H1 (cell line): Measurements from ENCODE around the gene UBE3B. TPM values are rescaled to one million over a fixed set of nuclear protein-coding genes. Genes with fewer than 3 reads are reported as not detected.

Experiments used
- ATF2 ChIP-seq: IDR thresholded peaks from 2 replicates; pipeline ENCODE4 v1.6.1; 2012; ENCODE audit warnings: low read length, inconsistent platforms
- CHD2 ChIP-seq: IDR thresholded peaks from 2 replicates; pipeline ENCODE4 v1.6.1; 2012; ENCODE audit warnings: low read length, improper control_type of control experiment
- CHD7 ChIP-seq: fragments of 300-600 bp; sonication (generic); IDR thresholded peaks from 2 replicates; pipeline ENCODE4 v1.7.1; 2012; ENCODE audit warnings: low read length, moderate library complexity, mild to moderate bottlenecking, inconsistent platforms; ENCODE audit not compliant: insufficient replicate concordance
- E2F6 ChIP-seq: IDR thresholded peaks from 2 replicates; pipeline ENCODE4 v1.6.1; 2012; ENCODE audit warnings: inconsistent platforms
- FOSL1 ChIP-seq: IDR thresholded peaks from 2 replicates; pipeline ENCODE4 v1.6.1; 2011; ENCODE audit warnings: mild to moderate bottlenecking, low read depth, low read length, moderate library complexity; ENCODE audit not compliant: insufficient read depth
- GABPA ChIP-seq: IDR thresholded peaks from 2 replicates; pipeline ENCODE4 v1.6.1; 2011; ENCODE audit warnings: mild to moderate bottlenecking, low read length, moderate library complexity, borderline replicate concordance; ENCODE audit not compliant: insufficient read depth
- MAFK ChIP-seq: IDR thresholded peaks from 2 replicates; pipeline ENCODE4 v1.6.1; 2012; ENCODE audit warnings: low read depth, mild to moderate bottlenecking, improper control_type of control experiment, low read length
- MAX ChIP-seq: IDR thresholded peaks from 2 replicates; pipeline ENCODE4 v1.6.1; 2012; ENCODE audit warnings: inconsistent platforms
- SIRT6 ChIP-seq: IDR thresholded peaks from one replicate; pipeline ENCODE4 v1.7.1; 2012; ENCODE audit warnings: low read length, inconsistent platforms
- SP1 ChIP-seq: IDR thresholded peaks from 2 replicates; pipeline ENCODE4 v1.6.1; 2011; ENCODE audit warnings: low read depth, low read length
- polyA plus RNA-seq, 7 experiments: library from polyadenylated mRNA; depleted of rRNA in 3 of 7; stranded (reverse) in 5 of 7; unstranded in 2 of 7; fragments of >200 nt in 5 of 7; fragments of 200-250 nt in 2 of 7; gene quantifications; 1 replicate in 5 of 7; 2 replicates in 1 of 7; 4 replicates in 1 of 7; pipeline versions ENCODE4 v1.2.1 to v1.2.3, GENCODE V29; 2011 to 2013; ENCODE audit warnings: missing spikeins in 2 of 7, mixed read lengths in 2 of 7
- total RNA-seq: library from RNA; stranded (reverse); fragmentation: NEBNext Ultra II Directional; extraction: Animal tissue kit (Norgen Biotek cat#: 25700); gene quantifications from 2 replicates; pipeline ENCODE4 v1.2.1, GENCODE V29; 2021

Gene UBE3B
- total and polyA plus RNA-seq, 2 of the 8 experiments (the other 6 are each of a cell fraction or from before 2014, with no cell fraction given) = 14.0 to 21.1 TPM

- TF ChIP-seq CHD7 = no peak
- TF ChIP-seq FOSL1 = no peak
- no peak for TF ChIP-seq GABPA
- TF ChIP-seq SP1 = no peak
- TF ChIP-seq E2F6 = no peak
- TF ChIP-seq MAFK = no peak
- TF ChIP-seq SIRT6 = no peak
- no peak for TF ChIP-seq CHD2
- TF ChIP-seq ATF2 = no peak
- no peak for TF ChIP-seq MAX
Measured at GRCh38 chr12:109537136-109537535, 59.7 kb downstream of the UBE3B start (continued).
